CD4-positive, alpha-beta T cell treated with Interleukin-2 at 100 ng/mL for 4 hours (primary cell): ENCODE measurements around the gene PRELID2.
"Not testable (repeated sequence)": the region's sequence is repeated elsewhere in the genome, so short reads cannot be mapped to it uniquely, and the experiment has no call there.

Experiments
- DNase-seq: peaks from one replicate; pipeline ENCODE4 v3.0.0-alpha.2; 2020; ENCODE audit warnings: low spot score

The PRELID2 gene

GRCh38 chr5:145834917-145835847 is at the start of gene PRELID2:
Gene PRELID2, minus strand, starts transcription at chr5:145835342. Its CDS starts 91 bp downstream, at chr5:145835251.
- peak; percentile 53 for DNase-seq

- DNase-seq: no peak
Measured at GRCh38 chr5:145874765-145875164, 39.6 kb upstream of the PRELID2 start.

GRCh38 chr5:145872914-145873313 is 37.8 kb upstream of the PRELID2 start, which contains the start of gene GRXCR2:
Gene GRXCR2, minus strand, starts transcription at chr5:145873014. Its CDS starts 46 bp downstream, at chr5:145872968.
- DNase-seq: no peak

- no peak for DNase-seq
Measured at GRCh38 chr5:145872486-145872885, 37.3 kb upstream of the PRELID2 start.

GRCh38 chr5:145869753-145870152 is 34.6 kb upstream of the PRELID2 start:
- no peak for DNase-seq

- no peak for DNase-seq
Measured at GRCh38 chr5:145867806-145868205, 32.7 kb upstream of the PRELID2 start.

- DNase-seq: not testable (repeated sequence)
Measured at GRCh38 chr5:145864432-145864831, 29.3 kb upstream of the PRELID2 start.

GRCh38 chr5:145863003-145863402 is 27.9 kb upstream of the PRELID2 start:
- DNase-seq: no peak

- no peak for DNase-seq
Measured at GRCh38 chr5:145859897-145860296, 24.8 kb upstream of the PRELID2 start.

- DNase-seq: no peak
Measured at GRCh38 chr5:145859453-145859852, 24.3 kb upstream of the PRELID2 start.

GRCh38 chr5:145858959-145859358 is 23.8 kb upstream of the PRELID2 start:
- no peak for DNase-seq

- DNase-seq: no peak
Measured at GRCh38 chr5:145856285-145856818, 21.2 kb upstream of the PRELID2 start.

GRCh38 chr5:145855763-145856267 is 20.7 kb upstream of the PRELID2 start:
- no peak for DNase-seq

GRCh38 chr5:145854651-145855258 is 19.6 kb upstream of the PRELID2 start:
- no peak for DNase-seq

- DNase-seq: no peak
Measured at GRCh38 chr5:145853781-145854376, 18.7 kb upstream of the PRELID2 start.

- DNase-seq: no peak
Measured at GRCh38 chr5:145852990-145853389, 17.8 kb upstream of the PRELID2 start.

GRCh38 chr5:145848854-145849253 is 13.7 kb upstream of the PRELID2 start:
- no peak for DNase-seq

- DNase-seq: no peak
Measured at GRCh38 chr5:145847499-145848497, 12.7 kb upstream of the PRELID2 start.

- no peak for DNase-seq
Measured at GRCh38 chr5:145846081-145846480, 10.9 kb upstream of the PRELID2 start.

GRCh38 chr5:145841299-145841698 is 6.2 kb upstream of the PRELID2 start:
- DNase-seq: no peak
